Testis (tissue), 2 donors: ENCODE measurements around the gene PPM1F.

Experiments used
- POLR2A ChIP-seq: fragments of 450-650 bp; IDR thresholded peaks from one replicate; pipeline ENCODE4 v1.6.1; 2017; ENCODE audit warnings: antibody characterized with exemption, mild to moderate bottlenecking, moderate library complexity
- TF ChIP-seq, protein P1 (sequence below), 3 experiments: fragments of 450-650 bp in 2 of 3; fragments of 200-600 bp in 1 of 3; sonication (generic) in 1 of 3; IDR thresholded peaks; one replicate each; pipeline ENCODE4 v1.5.1; 2016 to 2019; ENCODE audit warnings: antibody characterized with exemption in 3 of 3, mild to moderate bottlenecking in 2 of 3, moderate library complexity in 1 of 3

DNA sequence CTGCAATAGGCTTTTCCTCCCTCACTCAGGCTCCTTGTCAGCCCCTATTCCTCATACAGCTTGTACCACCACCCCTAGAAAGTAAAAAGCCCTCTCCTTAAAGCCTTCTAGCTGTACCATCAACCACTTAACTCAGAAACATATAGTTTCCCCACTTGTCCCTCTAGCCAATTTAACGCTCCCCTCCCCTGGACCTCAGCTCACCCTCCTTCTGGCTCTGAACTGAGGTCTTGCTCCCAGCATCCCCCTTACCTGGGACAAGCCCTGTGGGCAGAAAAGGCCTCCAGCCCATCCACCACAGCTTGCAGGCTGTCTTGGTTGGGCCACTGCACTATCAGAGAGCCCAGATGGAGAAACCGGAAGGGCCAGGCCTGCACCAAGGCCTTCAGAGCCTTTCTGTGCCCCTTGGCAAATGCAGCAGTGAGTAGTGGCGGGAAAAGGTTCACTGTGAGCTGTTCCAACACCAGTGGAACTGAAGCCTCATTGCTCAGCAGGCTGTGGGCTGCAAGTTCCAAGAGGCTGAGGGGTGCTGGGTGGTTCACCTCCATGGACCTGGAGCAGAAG lies 42.3 kb upstream of the PPM1F start:
- TF ChIP-seq POLR2A: no peak
- TF ChIP-seq, protein P1, sequence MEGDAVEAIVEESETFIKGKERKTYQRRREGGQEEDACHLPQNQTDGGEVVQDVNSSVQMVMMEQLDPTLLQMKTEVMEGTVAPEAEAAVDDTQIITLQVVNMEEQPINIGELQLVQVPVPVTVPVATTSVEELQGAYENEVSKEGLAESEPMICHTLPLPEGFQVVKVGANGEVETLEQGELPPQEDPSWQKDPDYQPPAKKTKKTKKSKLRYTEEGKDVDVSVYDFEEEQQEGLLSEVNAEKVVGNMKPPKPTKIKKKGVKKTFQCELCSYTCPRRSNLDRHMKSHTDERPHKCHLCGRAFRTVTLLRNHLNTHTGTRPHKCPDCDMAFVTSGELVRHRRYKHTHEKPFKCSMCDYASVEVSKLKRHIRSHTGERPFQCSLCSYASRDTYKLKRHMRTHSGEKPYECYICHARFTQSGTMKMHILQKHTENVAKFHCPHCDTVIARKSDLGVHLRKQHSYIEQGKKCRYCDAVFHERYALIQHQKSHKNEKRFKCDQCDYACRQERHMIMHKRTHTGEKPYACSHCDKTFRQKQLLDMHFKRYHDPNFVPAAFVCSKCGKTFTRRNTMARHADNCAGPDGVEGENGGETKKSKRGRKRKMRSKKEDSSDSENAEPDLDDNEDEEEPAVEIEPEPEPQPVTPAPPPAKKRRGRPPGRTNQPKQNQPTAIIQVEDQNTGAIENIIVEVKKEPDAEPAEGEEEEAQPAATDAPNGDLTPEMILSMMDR (IDR thresholded peaks at IDR 0.05): no peak
